IPS DF 19.7 (cell line): ENCODE measurements around the gene MYH8.

Source experiments
- DNase-seq: peaks from one replicate; pipeline ENCODE4 v3.0.0-alpha.2; 2013; ENCODE audit warnings: low read depth, low spot score

MYH8 gene

DNA sequence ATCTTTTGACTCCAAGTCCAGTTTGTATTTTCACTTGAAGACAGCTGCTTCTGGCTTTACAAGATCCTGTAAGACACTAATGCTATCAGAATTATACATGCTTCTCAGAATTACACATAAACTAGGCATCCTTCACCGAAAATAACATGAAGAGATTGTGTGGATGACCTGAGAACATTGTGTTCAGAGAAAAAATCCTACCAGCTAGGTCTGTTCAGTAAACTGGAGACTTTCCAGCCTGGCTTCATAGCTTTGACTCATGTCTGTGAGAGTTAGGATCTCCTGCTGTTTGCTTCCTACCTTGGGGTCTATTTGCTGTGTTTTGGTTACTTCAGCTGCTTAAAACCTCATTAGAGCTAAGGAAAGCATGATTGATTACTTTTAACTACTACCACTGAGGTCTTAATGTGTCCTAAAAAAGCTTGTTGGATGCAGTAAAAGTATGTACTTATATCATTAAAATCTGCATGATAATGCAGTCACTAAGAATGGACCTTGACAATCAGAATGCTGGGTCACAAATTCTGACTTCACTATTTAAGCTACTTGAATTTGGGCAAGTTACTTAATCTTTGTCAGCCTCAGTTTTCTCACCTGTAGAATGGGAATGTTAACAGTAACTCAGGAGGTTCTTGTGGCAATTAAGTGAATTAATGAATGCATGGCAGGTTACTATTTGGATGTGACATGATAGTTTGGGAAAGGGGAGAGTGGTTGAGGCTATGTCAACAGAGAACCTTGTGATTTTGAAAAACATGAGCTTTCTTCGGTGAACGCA is 40.9 kb downstream of the MYH8 start:
- DNase-seq, result no peak

DNA sequence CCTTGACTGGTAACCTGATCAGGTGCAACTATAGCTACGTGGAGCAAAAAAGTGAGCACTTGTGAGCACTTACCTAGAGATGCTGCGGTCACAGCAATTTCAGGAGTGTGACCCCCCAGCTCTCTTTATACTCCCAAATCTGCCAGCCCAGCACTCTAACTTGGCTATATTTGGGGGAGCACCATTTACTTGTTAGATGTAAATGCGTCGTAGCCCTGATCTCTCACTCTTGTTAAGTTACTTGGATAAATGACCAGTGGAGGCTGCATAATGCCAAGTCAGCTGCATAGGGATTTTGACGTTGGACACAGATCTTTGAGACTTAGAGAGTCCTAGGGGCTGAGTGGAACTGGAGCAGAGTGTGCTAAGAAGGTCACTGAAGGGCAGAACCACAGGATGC is 48.8 kb downstream of the MYH8 start, which contains the start of gene MYH13:
TSS of gene MYH13 (minus strand) at position 101 of the 400 bp plus-strand sequence. CDS start 8,476 bp downstream, outside the sequence.
- DNase-seq, result no peak

GRCh38 chr17:10370016-10370608 is 51.6 kb downstream of the MYH8 start:
- DNase-seq, result no peak

DNA sequence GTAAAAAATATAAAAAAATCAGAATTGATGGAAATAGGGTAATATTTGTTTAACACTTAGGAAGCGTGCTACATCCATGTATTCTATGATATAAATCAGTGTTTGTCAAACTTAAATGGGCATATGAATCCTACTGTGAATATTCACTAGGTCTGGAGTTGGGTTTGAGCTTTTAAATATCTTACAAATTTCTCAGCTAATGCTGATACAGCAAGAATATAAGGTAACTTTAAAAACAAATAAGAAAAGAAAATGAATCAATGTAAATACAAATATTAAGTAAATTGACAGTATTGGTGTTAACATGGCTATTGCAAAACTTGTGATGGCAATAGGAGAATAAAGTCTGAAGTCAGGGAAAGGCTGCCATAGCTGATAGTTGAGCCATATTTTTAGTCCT is 52.5 kb downstream of the MYH8 start:
- no peak for DNase-seq

GRCh38 chr17:10368561-10368960 is 53.2 kb downstream of the MYH8 start:
- DNase-seq, result no peak

DNA sequence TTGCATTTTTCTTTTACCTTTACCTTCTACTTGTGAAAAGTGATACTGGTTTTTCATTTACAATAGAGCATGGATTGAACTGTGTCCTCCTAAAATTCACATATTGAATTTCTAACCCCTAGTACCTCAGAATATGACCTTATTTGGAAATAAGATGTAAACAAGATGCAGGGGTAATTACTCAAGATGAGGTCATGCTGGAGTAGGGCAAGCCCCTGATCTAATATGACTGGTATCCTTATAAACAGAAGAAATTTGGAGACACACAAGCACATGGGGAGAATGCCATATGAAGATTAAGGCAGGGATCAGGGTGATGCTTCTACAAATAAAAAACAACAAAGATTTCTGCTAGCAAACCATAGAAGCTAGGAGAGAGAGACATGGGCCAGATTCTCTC is 61.2 kb downstream of the MYH8 start:
- no peak for DNase-seq

DNA sequence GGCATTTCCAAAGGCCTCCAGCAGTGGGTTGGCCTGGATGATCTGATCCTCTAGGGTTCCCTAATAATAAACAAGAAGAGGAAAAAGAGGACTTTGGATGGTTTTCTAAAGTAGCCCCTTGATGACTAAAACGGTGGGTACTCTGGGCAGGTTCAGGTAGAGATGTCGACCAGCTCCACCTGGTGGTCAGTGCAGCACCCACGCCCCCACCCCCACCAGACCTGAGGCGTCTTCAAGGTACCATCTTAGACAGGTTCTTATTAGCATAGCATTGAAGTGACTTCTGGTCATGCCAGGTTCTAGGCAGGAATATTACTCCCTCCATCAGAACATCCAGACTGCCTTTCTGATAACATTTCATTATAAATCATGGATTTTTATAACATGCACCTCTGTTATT is 64.0 kb downstream of the MYH8 start:
- DNase-seq, result no peak

- DNase-seq, result no peak
Observed at GRCh38 chr17:10354651-10355050, 67.1 kb downstream of the MYH8 start.

DNA sequence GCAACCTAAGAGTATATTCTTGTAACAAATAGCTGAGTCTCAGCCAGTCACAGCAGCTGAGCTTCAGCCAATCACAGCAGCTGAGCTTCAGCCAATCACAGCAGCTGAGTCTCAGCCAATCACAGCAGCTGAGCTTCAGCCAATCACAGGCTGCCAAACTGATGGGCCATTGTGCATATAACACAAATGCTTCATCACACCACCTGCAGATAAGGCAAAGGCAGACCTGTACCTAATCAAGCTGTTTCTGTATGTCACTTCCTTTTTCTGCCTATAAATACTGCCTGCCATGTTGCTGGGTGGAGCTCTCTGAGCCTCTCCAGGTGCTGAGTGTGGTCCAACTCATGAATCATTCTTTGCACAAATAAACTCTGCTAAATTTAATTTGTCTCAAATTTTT is 68.9 kb downstream of the MYH8 start:
- no peak for DNase-seq

DNA sequence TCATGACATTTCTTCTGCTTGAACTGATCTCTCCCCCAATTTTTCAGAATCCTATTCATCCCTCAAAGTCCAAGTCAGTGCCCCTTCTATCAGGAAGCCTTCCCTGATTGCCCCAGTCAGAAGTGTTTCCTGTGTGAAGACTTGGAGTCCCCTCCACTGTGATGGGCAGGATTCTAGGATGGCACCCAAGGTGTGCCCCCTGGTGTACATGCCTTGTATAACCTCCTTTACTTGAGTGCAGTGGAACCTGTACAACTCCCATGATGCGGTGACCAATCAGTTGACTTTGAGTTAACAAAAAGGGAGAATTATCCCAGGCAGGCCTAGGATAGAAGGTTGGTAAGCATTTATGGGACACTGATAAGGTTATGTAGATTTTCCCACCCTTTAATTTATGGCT is 72.3 kb downstream of the MYH8 start:
- peak; percentile 23 for DNase-seq

- DNase-seq, result no peak
Observed at GRCh38 chr17:10344816-10345215, 76.9 kb downstream of the MYH8 start.
